Activated naive CD8-positive, alpha-beta T cell treated with anti-CD3 and anti-CD28 coated beads, Interleukin-2, amount 50 U/mL, for 24 hours (primary cell): ENCODE measurements around the gene ANKRD26.
A peak's percentile ranks its signal among the peaks of the same experiment; 100 is the strongest.

ENCODE experiments used
- ATAC-seq: fragments of 150-1000 bp; cut with Tn5 transposase; one replicate; pipeline ENCODE4 v1.10.0; 2021
- DNase-seq: peaks from one replicate; pipeline ENCODE4 v3.0.0; 2021
- H3K27ac Mint-ChIP-seq: one replicate; pipeline ENCODE4 v1.8.0; 2021; ENCODE audit warnings: mild to moderate bottlenecking, mixed read lengths
- H3K27me3 Mint-ChIP-seq: one replicate; pipeline ENCODE4 v1.8.0; 2021; ENCODE audit warnings: mixed read lengths
- H3K36me3 Mint-ChIP-seq: one replicate; pipeline ENCODE4 v1.8.0; 2021; ENCODE audit warnings: low read depth, mixed read lengths
- H3K4me1 Mint-ChIP-seq: one replicate; pipeline ENCODE4 v1.8.0; 2021; ENCODE audit warnings: mixed read lengths
- H3K4me3 Mint-ChIP-seq: one replicate; pipeline ENCODE4 v1.8.0; 2021; ENCODE audit warnings: mild to moderate bottlenecking, moderate library complexity, mixed read lengths
- H3K9me3 Mint-ChIP-seq: one replicate; pipeline ENCODE4 v1.8.0; 2021; ENCODE audit warnings: mixed read lengths

Gene ANKRD26

GRCh38 chr10:27099916-27100812 lies at the start of gene ANKRD26:
ANKRD26 (minus strand) TSS chr10:27100494; CDS start chr10:27100326, 168 bp downstream.
- H3K4me3 Mint-ChIP-seq, result peak within 1 kb of the TSS; percentile 94
- H3K4me1 Mint-ChIP-seq, result peaks cover 51% of the 10 kb centered on the region
- H3K36me3 Mint-ChIP-seq, result peaks cover 15% of the 10 kb centered on the region
- H3K9me3 Mint-ChIP-seq, result peaks cover 3% of the 10 kb centered on the region
- H3K27ac Mint-ChIP-seq, result peak within 1 kb of the TSS; percentile 100
- peaks cover 3% of the 10 kb centered on the region for H3K27me3 Mint-ChIP-seq
- peak; percentile 50 for ATAC-seq
- DNase-seq, result peak; percentile 97

- Mint-ChIP-seq H3K27me3 (no peaks in the 10 kb centered on the region), H3K4me1 (peaks cover 39% of the 10 kb centered on the region), H3K4me3 (no peak overlapping the region), H3K27ac (no peak overlapping the region), H3K36me3 (peaks cover 50% of the 10 kb centered on the region), H3K9me3 (no peaks in the 10 kb centered on the region)
- ATAC-seq (no peak), DNase-seq (no peak)
Observed at GRCh38 chr10:27147701-27148100, 47.4 kb upstream of the ANKRD26 start.

- Mint-ChIP-seq H3K27me3 (no peaks in the 10 kb centered on the region), H3K27ac (no peak overlapping the region), H3K36me3 (peaks cover 51% of the 10 kb centered on the region), H3K4me1 (peaks cover 25% of the 10 kb centered on the region), H3K4me3 (no peak overlapping the region), H3K9me3 (no peaks in the 10 kb centered on the region)
- no peak for ATAC-seq
- no peak for DNase-seq
Observed at GRCh38 chr10:27145937-27146336, 45.6 kb upstream of the ANKRD26 start.

- H3K36me3 Mint-ChIP-seq, result peaks cover 54% of the 10 kb centered on the region
- peaks cover 15% of the 10 kb centered on the region for H3K4me1 Mint-ChIP-seq
- H3K27me3 Mint-ChIP-seq, result no peaks in the 10 kb centered on the region
- no peak overlapping the region for H3K27ac Mint-ChIP-seq
- DNase-seq, result no peak
- no peak overlapping the region for H3K4me3 Mint-ChIP-seq
- H3K9me3 Mint-ChIP-seq, result no peaks in the 10 kb centered on the region
- no peak for ATAC-seq
Observed at GRCh38 chr10:27143686-27144085, 43.4 kb upstream of the ANKRD26 start.

- no peaks in the 10 kb centered on the region for H3K9me3 Mint-ChIP-seq
- DNase-seq, result no peak
- no peaks in the 10 kb centered on the region for H3K27me3 Mint-ChIP-seq
- no peaks in the 10 kb centered on the region for H3K4me1 Mint-ChIP-seq
- no peak overlapping the region for H3K27ac Mint-ChIP-seq
- peaks cover 44% of the 10 kb centered on the region for H3K36me3 Mint-ChIP-seq
- ATAC-seq, result no peak
- no peak overlapping the region for H3K4me3 Mint-ChIP-seq
Observed at GRCh38 chr10:27138277-27138676, 38.0 kb upstream of the ANKRD26 start.

GRCh38 chr10:27134371-27134770 lies 34.1 kb upstream of the ANKRD26 start:
- peaks cover 49% of the 10 kb centered on the region for H3K36me3 Mint-ChIP-seq
- ATAC-seq (no peak), DNase-seq (no peak)
- no peaks in the 10 kb centered on the region for H3K9me3 Mint-ChIP-seq
- H3K27me3 Mint-ChIP-seq, result no peaks in the 10 kb centered on the region
- no peak overlapping the region for H3K4me3 Mint-ChIP-seq
- no peak overlapping the region for H3K27ac Mint-ChIP-seq
- H3K4me1 Mint-ChIP-seq, result no peaks in the 10 kb centered on the region

- no peak for ATAC-seq
- Mint-ChIP-seq H3K27me3 (no peaks in the 10 kb centered on the region), H3K4me1 (peaks cover 19% of the 10 kb centered on the region), H3K9me3 (no peaks in the 10 kb centered on the region), H3K36me3 (peaks cover 38% of the 10 kb centered on the region), H3K27ac (no peak overlapping the region), H3K4me3 (no peak overlapping the region)
- DNase-seq, result no peak
Observed at GRCh38 chr10:27108165-27108564, 7.9 kb upstream of the ANKRD26 start.

GRCh38 chr10:27104919-27105318 lies 4.6 kb upstream of the ANKRD26 start:
- Mint-ChIP-seq H3K27me3 (peaks cover 3% of the 10 kb centered on the region), H3K4me1 (peaks cover 47% of the 10 kb centered on the region), H3K4me3 (no peak overlapping the region), H3K27ac (no peak overlapping the region), H3K9me3 (peaks cover 3% of the 10 kb centered on the region), H3K36me3 (peaks cover 35% of the 10 kb centered on the region)
- DNase-seq (no peak), ATAC-seq (no peak)

- Mint-ChIP-seq H3K4me1 (peaks cover 58% of the 10 kb centered on the region), H3K27ac (peak overlapping the region; percentile 100), H3K36me3 (peaks cover 15% of the 10 kb centered on the region), H3K27me3 (peaks cover 3% of the 10 kb centered on the region), H3K9me3 (peaks cover 3% of the 10 kb centered on the region), H3K4me3 (peak overlapping the region; percentile 94)
- DNase-seq (peak; percentile 22), ATAC-seq (peak; percentile 12)
Observed at GRCh38 chr10:27100813-27101347, 586 bp upstream of the ANKRD26 start.

GRCh38 chr10:27099448-27099847 lies 846 bp downstream of the ANKRD26 start:
- ATAC-seq (no peak), DNase-seq (no peak)
- H3K36me3 Mint-ChIP-seq, result peaks cover 15% of the 10 kb centered on the region
- peaks cover 3% of the 10 kb centered on the region for H3K9me3 Mint-ChIP-seq
- H3K27ac Mint-ChIP-seq, result peak overlapping the region; percentile 100
- H3K27me3 Mint-ChIP-seq, result peaks cover 3% of the 10 kb centered on the region
- H3K4me1 Mint-ChIP-seq, result peaks cover 45% of the 10 kb centered on the region
- peak overlapping the region; percentile 94 for H3K4me3 Mint-ChIP-seq

GRCh38 chr10:27088119-27089044 lies 11.9 kb downstream of the ANKRD26 start:
- ATAC-seq (no peak), DNase-seq (no peak)
- Mint-ChIP-seq H3K27me3 (no peaks in the 10 kb centered on the region), H3K27ac (no peak overlapping the region), H3K36me3 (peaks cover 20% of the 10 kb centered on the region), H3K4me3 (no peak overlapping the region), H3K9me3 (no peaks in the 10 kb centered on the region), H3K4me1 (no peaks in the 10 kb centered on the region)

GRCh38 chr10:27072436-27073114 lies 27.7 kb downstream of the ANKRD26 start:
- ATAC-seq (no peak), DNase-seq (no peak)
- peaks cover 5% of the 10 kb centered on the region for H3K9me3 Mint-ChIP-seq
- H3K4me3 Mint-ChIP-seq, result no peak overlapping the region
- peaks cover 54% of the 10 kb centered on the region for H3K36me3 Mint-ChIP-seq
- peaks cover 1% of the 10 kb centered on the region for H3K4me1 Mint-ChIP-seq
- no peaks in the 10 kb centered on the region for H3K27me3 Mint-ChIP-seq
- H3K27ac Mint-ChIP-seq, result no peak overlapping the region

GRCh38 chr10:27068217-27068891 lies 31.9 kb downstream of the ANKRD26 start:
- no peak overlapping the region for H3K27ac Mint-ChIP-seq
- H3K36me3 Mint-ChIP-seq, result peaks cover 24% of the 10 kb centered on the region
- no peak overlapping the region for H3K4me3 Mint-ChIP-seq
- no peaks in the 10 kb centered on the region for H3K27me3 Mint-ChIP-seq
- no peaks in the 10 kb centered on the region for H3K9me3 Mint-ChIP-seq
- ATAC-seq (no peak), DNase-seq (no peak)
- peaks cover 1% of the 10 kb centered on the region for H3K4me1 Mint-ChIP-seq
